GM06990 (cell line): Measurements from ENCODE around the gene TUT1.
"Not testable (repeated sequence)": the region's sequence is repeated elsewhere in the genome, so short reads cannot be mapped to it uniquely, and the experiment has no call there.

ENCODE experiments used
- DNase-seq: peaks from one replicate; pipeline ENCODE4 v3.0.0-alpha.2; 2011; ENCODE audit not compliant: insufficient read length; ENCODE audit errors: extremely low read depth
- H3K27me3 ChIP-seq: replicated peaks from 2 replicates; pipeline ENCODE4 v1.6.0; 2011; ENCODE audit warnings: low read length; ENCODE audit not compliant: control insufficient read depth, insufficient read depth
- H3K36me3 ChIP-seq: 2 replicates; pipeline ENCODE4 v1.5.1; 2011; ENCODE audit warnings: low read length; ENCODE audit not compliant: control insufficient read depth, insufficient read depth
- H3K4me3 ChIP-seq: replicated peaks from 2 replicates; pipeline ENCODE4 v1.5.1; 2011; ENCODE audit warnings: low read depth, mild to moderate bottlenecking, control low read depth, low read length
- CTCF ChIP-seq: IDR thresholded peaks from 2 replicates; pipeline ENCODE4 v1.5.1; 2011; ENCODE audit warnings: low read length, control low read depth, mild to moderate bottlenecking, inconsistent platforms; ENCODE audit not compliant: insufficient read depth, poor library complexity, severe bottlenecking

TUT1 gene

GRCh38 chr11:62566247-62566646 is 25.1 kb downstream of the TUT1 start:
- peaks cover 28% of the 10 kb centered on the region for H3K36me3 ChIP-seq
- no peak for DNase-seq
- no peak for TF ChIP-seq CTCF

GRCh38 chr11:62565100-62565802 is 26.1 kb downstream of the TUT1 start:
- no peak for DNase-seq
- Histone ChIP-seq H3K27me3 (no peaks in the 10 kb centered on the region), H3K4me3 (no peak overlapping the region), H3K36me3 (peaks cover 26% of the 10 kb centered on the region)
- no peak for TF ChIP-seq CTCF

More at GRCh38 chr11:62566247-62566646, 25.1 kb downstream of the TUT1 start:
- no peaks in the 10 kb centered on the region for H3K27me3 ChIP-seq
- H3K4me3 ChIP-seq, result no peak overlapping the region

GRCh38 chr11:62561677-62562230 is 29.6 kb downstream of the TUT1 start:
- DNase-seq, H3K4me3 ChIP-seq, H3K27me3 ChIP-seq: not testable (repeated sequence)
- peaks cover 31% of the 10 kb centered on the region for H3K36me3 ChIP-seq

GRCh38 chr11:62560566-62561103 is 30.7 kb downstream of the TUT1 start:
- no peak for DNase-seq
- peaks cover 24% of the 10 kb centered on the region for H3K36me3 ChIP-seq
- TF ChIP-seq CTCF, result peak; percentile 73
- no peaks in the 10 kb centered on the region for H3K27me3 ChIP-seq
- no peak overlapping the region for H3K4me3 ChIP-seq

GRCh38 chr11:62559626-62560025 is 31.7 kb downstream of the TUT1 start:
- H3K36me3 ChIP-seq, result peaks cover 21% of the 10 kb centered on the region
- H3K27me3 ChIP-seq, H3K4me3 ChIP-seq, DNase-seq: not testable (repeated sequence)

GRCh38 chr11:62559204-62559603 is 32.1 kb downstream of the TUT1 start:
- TF ChIP-seq CTCF, result no peak
- H3K27me3 ChIP-seq, result no peaks in the 10 kb centered on the region
- no peak overlapping the region for H3K4me3 ChIP-seq
- H3K36me3 ChIP-seq, result peaks cover 21% of the 10 kb centered on the region
- DNase-seq, result no peak
